Anterior cingulate cortex (tissue), 58 donors: ENCODE measurements around the gene LRRIQ4.

ENCODE experiments used
- DNase-seq, 58 donors: peaks; one replicate each; lab custom pipeline; 2025; lab: John Stamatoyannopoulos, UW

The LRRIQ4 gene

DNA sequence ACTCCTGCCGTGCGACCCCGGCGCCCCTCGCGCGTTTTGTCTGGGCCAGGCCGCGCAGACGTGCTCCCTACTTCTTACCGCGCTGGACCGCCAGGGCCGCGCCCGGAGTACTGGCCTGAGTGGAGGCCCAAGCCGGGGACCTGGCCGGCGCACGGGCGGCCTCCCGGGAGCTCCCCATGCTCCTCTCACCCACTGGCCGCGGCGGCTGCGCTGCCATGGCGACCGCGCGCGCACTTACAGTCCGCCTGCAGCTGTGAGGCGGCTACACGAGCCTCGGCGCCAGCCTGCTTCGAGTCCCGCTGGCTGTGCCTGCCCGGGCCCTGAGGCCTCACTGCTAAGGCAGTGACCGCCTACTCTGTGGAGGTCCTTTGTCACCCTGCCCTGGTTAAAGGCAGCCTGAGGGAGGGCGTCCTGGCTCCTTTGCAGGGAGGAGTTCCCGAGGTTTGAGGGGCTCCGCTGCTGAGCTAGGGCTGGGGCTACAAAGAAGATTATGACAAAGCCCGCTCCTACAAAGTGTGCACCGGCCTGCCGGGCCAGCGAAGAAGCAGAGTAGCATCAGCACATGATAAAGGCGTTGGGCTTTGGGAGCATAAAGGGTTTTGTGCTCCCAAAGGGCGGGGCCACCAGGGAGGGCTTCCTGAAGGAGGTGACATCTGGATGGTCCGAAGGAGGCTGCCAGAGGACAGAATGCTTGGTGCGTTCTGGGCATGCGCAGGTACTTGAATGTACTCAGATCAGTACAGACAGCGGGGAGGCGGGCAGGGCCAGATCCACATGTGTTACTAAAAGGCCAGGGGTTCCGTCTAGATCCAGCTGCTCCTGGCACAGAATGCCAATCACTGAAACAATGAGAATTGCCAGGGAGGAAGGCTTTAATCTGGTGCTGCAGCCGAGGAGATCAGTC is at the start of gene LRRIQ4, which contains the start of gene LRRC34:
Gene LRRIQ4, plus strand, starts transcription at position 539 of the 904 bp plus-strand sequence. CDS start 9,052 bp downstream, outside the sequence.
Gene LRRC34, minus strand, starts transcription at position 573 of the 904 bp plus-strand sequence. Its CDS starts 356 bp downstream, at position 217.
- peak; percentile 9 to 75 (median 53) for DNase-seq

DNA sequence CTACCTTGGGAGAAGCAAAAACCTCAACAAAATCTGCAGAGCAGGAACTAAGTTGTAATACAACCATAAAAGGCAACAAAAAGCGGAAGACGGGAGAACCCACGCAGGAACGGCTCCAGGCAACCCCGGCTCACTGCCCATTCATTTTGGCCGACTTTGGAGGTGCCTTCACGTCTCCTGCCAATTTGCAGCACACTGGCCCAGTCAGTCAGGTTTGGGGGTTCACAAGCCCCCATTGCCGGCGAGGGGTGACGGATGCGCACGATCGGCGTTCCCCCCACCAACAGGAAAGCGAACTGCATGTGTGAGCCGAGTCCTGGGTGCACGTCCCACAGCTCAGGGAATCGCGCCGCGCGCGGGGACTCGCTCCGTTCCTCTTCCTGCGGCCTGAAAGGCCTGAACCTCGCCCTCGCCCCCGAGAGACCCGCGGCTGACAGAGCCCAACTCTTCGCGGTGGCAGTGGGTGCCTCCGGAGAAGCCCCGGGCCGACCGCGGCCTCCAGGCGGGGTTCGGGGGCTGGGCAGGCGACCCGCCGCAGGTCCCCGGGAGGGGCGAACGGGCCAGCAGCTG is 48.3 kb upstream of the LRRIQ4 start:
- DNase-seq, result peak in 57 of 58 donors; percentile 17 to 85 (median 65)

DNA sequence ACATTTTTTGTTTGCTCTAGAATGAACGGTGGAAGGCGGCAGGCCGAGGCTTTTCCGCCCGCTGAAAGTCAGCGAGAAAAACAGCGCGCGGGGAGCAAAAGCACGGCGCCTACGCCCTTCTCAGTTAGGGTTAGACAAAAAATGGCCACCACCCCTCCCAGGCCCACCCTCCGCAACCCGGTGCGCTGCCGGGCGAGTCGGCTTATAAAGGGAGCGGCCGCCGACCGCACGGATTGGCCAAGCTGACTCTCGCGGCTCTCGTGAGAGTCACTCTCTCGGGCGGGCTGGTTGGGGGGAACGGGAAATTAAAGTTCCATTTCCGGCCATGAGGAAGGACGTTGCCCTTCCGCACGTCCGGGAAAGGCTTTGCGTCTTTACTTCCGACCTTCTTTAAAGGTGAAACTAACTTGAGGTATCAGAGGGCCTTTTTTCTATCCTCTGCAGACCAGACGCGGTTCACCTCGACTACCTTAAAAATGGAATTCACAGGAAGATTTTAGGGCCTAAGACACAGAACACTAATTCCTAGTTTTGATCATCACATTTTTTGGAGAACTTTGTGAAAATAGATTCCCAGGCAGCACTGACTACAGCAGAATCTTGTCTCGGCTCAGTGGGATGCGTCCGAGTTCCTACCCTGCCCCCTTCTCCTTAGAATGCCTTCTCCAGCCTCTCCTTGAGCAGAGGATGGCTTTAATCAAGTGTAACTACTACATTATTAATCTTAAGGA is 47.6 kb upstream of the LRRIQ4 start, which contains the start of gene TERC:
Gene TERC, minus strand, starts transcription at position 179 of the 731 bp plus-strand sequence.
- DNase-seq, result peak; percentile 54 to 96 (median 86)

DNA sequence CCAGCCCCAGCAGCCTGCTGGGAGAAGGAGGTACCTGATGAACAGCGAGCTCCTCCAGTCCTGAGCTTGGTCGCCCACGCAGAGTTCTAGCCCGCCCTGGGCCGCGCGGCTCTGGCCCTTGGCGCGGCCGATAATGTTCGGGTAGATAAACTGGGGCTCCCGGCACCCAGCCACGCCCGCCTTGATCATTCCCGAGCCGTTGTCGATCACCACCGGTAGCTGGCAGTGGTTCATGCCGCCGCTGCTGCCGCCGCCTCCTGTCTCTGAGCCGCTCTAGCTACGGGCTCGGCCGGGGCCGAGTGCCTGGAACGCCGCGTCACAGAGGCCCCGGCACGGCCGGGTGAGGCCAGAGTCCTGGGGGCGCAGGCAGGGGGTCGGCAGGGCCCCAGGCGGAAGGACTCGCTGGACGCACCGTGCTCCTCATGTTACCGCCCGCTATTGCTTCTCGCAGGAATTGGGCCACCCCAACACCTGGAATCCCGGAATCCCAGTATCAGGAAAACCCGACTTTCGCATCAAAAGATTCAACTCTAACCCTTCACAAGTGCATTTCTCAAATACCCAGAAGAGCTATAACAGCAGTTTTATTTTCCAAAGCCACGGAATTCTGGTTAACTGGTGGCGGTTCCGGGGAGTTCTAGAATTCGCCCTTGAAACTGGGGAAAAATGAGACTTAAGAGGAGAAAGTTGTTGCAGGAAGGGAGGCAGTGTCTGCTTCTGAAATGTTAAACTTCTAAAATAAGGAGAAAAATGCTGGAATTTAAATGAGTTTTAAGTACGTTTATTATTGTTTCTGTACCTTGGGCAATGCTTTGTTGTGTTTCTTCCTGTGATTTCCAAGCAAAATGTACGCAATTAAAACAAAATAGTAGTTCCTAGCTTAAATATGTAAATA is 43.1 kb upstream of the LRRIQ4 start, which contains the start of gene ACTRT3:
Gene ACTRT3, minus strand, starts transcription at position 275 of the 895 bp plus-strand sequence. Its CDS starts 41 bp downstream, at position 234.
- peak in 48 of 58 donors; percentile 13 to 78 (median 43) for DNase-seq

DNA sequence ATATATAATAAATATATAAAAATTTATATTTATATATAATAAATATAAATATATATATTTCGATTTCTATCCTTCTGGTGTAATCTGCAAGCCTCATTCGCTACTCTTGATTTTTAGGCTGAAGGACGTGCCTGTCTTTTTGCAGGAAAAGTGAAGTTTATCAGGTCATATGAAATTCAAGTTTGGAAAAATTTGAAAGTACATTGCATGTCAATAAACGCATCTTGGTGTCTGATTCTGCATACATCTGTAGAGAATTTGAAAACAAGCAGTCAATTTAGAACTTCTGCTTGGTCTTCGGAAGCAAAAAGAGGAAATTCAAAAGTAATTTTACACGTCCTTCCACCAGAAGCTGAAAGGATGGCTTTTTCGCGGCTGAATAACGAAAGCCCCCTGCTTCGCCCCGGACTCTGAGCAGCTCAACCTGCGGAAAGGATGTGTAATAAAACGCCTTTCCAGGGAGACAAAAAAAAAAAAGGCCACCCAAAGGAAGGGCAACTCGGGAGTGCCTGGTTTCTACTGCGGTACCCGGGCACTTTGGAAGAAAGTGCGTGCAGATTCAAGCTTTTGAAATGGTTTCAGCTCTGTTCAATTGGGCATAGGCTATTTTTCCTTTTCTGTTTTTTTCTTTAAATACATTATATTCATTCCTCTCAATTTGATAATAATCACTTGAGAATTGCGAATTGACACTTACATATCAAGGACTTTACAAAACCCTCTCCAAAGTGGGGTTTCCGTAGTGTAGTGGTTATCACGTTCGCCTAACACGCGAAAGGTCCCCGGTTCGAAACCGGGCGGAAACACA is 41.0 kb upstream of the LRRIQ4 start:
- DNase-seq, result peak in 42 of 58 donors; percentile 6 to 74 (median 30)

DNA sequence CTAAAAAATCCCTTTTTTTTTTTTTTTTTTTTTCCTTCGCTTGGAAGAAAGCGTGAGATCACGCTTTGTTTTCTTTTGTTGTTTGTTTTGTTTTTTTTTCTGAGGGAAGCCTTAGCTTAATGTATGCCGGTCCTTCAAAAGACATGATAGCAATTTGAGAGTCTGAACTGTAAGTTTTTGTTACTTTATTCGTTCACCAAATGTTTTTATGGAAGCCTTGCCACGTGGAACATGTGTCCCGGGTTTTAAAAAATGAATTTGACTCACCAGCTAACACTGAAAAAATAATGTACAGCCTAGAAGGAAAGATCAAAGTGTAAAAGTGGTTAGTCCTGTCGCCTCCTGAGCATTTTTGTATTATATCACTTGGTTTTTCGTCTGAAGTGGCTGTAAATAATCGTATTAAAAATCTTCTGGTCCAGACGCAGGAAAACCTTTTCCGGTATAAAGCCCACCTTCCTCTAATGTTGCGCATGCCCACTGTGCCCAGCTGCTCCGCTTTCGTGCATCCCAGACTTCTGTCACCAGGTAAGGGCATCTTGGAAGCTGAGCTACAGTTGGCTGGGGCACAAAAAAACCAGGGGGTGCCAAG is 40.3 kb upstream of the LRRIQ4 start:
- DNase-seq, result peak in 49 of 58 donors; percentile 51 to 91 (median 79)

- peak; percentile 48 to 97 (median 90) for DNase-seq
Measured at GRCh38 chr3:169772897-169773816, 39.5 kb upstream of the LRRIQ4 start, which contains the start of gene MYNN. TSS of gene MYNN (plus strand) at chr3:169773396. CDS start at chr3:169774296, 900 bp downstream.

DNA sequence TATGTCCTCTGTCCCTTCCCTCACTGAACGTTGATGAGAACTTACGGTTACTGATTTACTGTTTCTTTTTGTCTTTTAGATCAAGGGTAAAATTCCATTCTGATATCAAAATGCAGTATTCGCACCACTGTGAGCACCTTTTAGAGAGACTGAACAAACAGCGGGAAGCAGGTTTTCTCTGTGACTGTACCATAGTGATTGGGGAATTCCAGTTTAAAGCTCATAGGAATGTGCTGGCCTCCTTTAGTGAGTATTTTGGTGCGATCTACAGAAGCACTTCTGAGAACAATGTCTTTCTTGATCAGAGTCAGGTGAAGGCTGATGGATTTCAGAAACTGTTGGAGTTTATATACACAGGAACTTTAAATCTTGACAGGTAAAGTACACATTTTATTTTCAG is 38.5 kb upstream of the LRRIQ4 start:
- no peak for DNase-seq

GRCh38 chr3:169777822-169778221 is 34.8 kb upstream of the LRRIQ4 start:
- DNase-seq, result no peak

DNA sequence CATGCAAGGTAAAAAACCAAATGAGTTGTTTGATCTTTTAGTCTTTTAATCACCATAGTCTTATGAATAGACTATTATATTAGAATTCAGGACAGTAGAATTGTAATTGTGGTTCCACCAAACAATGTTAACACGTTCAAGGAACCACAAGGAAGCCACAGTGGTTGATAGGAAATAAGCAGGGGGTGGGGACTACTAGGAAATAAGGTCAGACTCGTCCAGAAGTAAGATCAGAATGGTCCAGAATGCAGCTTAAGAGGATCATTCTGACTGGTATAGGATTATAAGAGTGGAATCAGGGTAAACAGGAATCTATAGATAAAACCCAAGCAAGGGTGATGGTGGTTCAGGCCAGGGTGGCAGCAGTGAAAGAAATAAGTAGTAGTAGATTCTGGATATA is 31.9 kb upstream of the LRRIQ4 start:
- no peak for DNase-seq

DNA sequence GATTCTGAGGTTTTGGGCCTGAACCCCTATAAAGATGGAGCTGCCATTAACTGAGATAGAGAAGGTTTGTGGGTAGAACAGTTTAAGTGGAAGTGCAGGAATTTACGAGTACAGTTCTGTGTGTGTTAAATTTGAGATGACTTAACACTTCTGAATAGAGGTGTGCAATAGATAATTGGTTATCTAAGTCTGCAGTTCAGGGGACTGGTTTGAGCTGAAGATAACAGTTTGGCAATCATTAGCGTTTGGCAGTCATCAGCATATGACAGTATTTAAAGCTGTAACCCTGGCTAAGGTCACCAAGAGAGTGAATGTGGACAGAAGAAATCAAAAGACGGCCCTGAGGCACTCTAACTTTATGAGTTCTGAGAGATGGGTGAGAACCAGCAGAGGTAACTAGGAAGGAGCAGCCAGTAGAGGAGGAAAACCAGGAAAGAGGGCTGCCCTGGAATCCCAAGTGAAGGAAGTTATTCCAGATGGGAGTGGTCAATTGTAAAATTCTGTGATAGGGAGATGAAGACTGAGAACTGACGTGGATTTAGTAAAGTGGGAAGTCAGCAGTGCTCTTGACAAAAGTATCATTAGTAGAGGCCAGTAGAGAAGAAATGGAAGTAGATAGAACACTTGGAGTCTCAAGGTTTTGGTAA is 31.3 kb upstream of the LRRIQ4 start:
- no peak for DNase-seq

DNA sequence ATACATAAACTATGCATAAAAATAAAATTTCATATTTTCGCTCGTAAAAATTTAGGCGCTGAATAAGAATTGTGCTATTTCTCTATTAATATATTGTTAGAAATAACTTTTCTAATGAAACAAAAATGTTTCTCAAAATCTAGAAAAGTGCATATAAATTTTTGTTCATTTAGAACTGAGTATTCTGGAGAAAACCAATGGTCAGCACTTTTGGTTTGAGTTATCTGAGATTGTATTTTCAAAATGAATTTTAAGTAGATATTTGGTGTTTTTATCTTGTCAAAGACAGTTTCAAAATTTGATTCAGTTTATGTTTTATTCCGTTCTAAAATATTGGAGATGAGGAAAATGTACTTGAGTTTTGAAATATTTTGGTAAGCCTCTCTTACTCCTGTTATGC is 25.6 kb upstream of the LRRIQ4 start:
- no peak for DNase-seq

GRCh38 chr3:169787791-169788190 is 24.9 kb upstream of the LRRIQ4 start:
- DNase-seq, result no peak

DNA sequence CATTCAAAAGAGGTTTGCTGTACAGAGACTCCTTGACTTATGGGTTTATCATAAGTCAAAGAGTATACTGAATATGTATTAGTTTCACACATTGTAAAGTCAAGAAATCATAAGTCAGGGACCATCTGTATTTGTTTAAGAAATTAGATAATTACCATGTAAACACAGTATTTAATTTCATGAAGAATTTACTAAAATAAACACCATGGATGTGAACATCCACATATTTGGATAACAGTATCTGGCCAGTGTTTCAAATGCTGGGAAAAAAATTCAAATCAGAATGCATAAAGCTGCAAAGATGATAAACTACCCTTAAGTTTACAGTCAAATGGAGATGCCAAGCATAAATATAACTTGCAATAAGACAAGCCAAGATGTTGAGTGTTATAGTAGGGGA is 22.5 kb upstream of the LRRIQ4 start:
- DNase-seq, result no peak

GRCh38 chr3:169790687-169791429 is 21.8 kb upstream of the LRRIQ4 start:
- DNase-seq, result no peak

- DNase-seq, result no peak
Measured at GRCh38 chr3:169792359-169792758, 20.3 kb upstream of the LRRIQ4 start.
